A549 (cell line): Measurements from ENCODE around the gene ITPRID2. TPM values are rescaled to one million over a fixed set of nuclear protein-coding genes. Genes with fewer than 3 reads are reported as not detected.

Experiments
- ATAC-seq, 2 experiments: fragments of 200-7000 bp in 1 of 2; fragments of >200 bp in 1 of 2; cut with Nextera tagmentation in 1 of 2; cut with Tn5 transposase in 1 of 2; 3 replicates each; pipeline versions ENCODE4 v1.8.0 to v1.9.1; 2018 to 2020; ENCODE audit warnings: mild to moderate bottlenecking in 1 of 2, moderate library complexity in 1 of 2
- CTCF ChIA-PET: fragments of 300-600 bp; sonication (Branson Sonifier 250); formaldehyde crosslinking; extraction: SDS; loops from one replicate; lab custom pipeline; 2021; ENCODE audit warnings: antibody characterized with exemption, inconsistent platforms; lab: Yijun Ruan, JAX
- POLR2A ChIA-PET: fragments of 350-600 bp; formaldehyde crosslinking; extraction: SDS; loops from one replicate; lab custom pipeline; 2021; ENCODE audit warnings: antibody characterized with exemption, inconsistent platforms; lab: Yijun Ruan, JAX
- DNase-seq, 2 experiments: peaks; one replicate each; pipeline versions ENCODE4 v3.0.0 to v3.0.0-alpha.2; 2011 to 2016; ENCODE audit warnings: low read depth in 1 of 2, low spot score in 1 of 2
- FAIRE-seq: peaks from 2 replicates; lab custom pipeline; 2011; peaks lifted over from hg19 to GRCh38; lab: Jason Lieb, UNC
- H3K27ac ChIP-seq, 2 experiments: fragments of >200 bp; sonication (Bioruptor Twin); formaldehyde crosslinking; 3 replicates each; pipeline ENCODE4 v1.5.1; 2016 to 2017
- H3K4me1 ChIP-seq: fragments of >200 bp; sonication (Bioruptor Twin); formaldehyde crosslinking; 3 replicates; pipeline ENCODE4 v1.6.1; 2016
- H3K4me2 ChIP-seq: fragments of >200 bp; sonication (Bioruptor Twin); formaldehyde crosslinking; 3 replicates; pipeline ENCODE4 v1.6.1; 2016
- H3K4me3 ChIP-seq: fragments of >200 bp; sonication (Bioruptor Twin); formaldehyde crosslinking; 3 replicates; pipeline ENCODE4 v1.5.1; 2016
- H3K9me3 ChIP-seq: fragments of >200 bp; sonication (Bioruptor Twin); formaldehyde crosslinking; 3 replicates; pipeline ENCODE4 v1.6.1; 2016
- CBX8 ChIP-seq: fragments of 200-600 bp; sonication (generic); IDR thresholded peaks from 2 replicates; pipeline ENCODE4 v1.6.1; 2016
- CHD4 ChIP-seq: fragments of 200-600 bp; sonication (generic); IDR thresholded peaks from 2 replicates; pipeline ENCODE4 v1.6.1; 2016; ENCODE audit warnings: antibody characterized with exemption, mild to moderate bottlenecking, borderline replicate concordance
- CTCF ChIP-seq: fragments of >200 bp; sonication (Bioruptor Twin); formaldehyde crosslinking; IDR thresholded peaks from 3 replicates; pipeline ENCODE4 v1.5.1; 2016
- E2F6 ChIP-seq: IDR thresholded peaks from 2 replicates; pipeline ENCODE4 v1.6.1; 2012; ENCODE audit warnings: low read depth, borderline replicate concordance
- EHF ChIP-seq: fragments of 250-450 bp; sonication (Bioruptor Pico); IDR thresholded peaks from 2 replicates; pipeline ENCODE4 v1.5.0; 2020; ENCODE audit warnings: mild to moderate bottlenecking
- EP300 ChIP-seq, 2 experiments: fragments of >200 bp; sonication (Bioruptor Twin); formaldehyde crosslinking; IDR thresholded peaks; 2 replicates in 1 of 2; 3 replicates in 1 of 2; pipeline ENCODE4 v1.6.1; 2016 to 2017
- ESRRA ChIP-seq: fragments of 150-350 bp; IDR thresholded peaks from 2 replicates; pipeline ENCODE4 v1.6.1; 2014; ENCODE audit warnings: mild to moderate bottlenecking, low read length, borderline replicate concordance
- FOSL2 ChIP-seq, 2 experiments: fragments of 450-650 bp in 1 of 2; fragments of >200 bp in 1 of 2; sonication (Bioruptor Twin) in 1 of 2; formaldehyde crosslinking; IDR thresholded peaks; 2 replicates each; pipeline versions ENCODE4 v1.5.0 to v1.6.1; 2016 to 2020; ENCODE audit warnings: mild to moderate bottlenecking in 1 of 2, moderate library complexity in 1 of 2
- GATA3 ChIP-seq: IDR thresholded peaks from 2 replicates; pipeline ENCODE4 v1.6.1; 2012; ENCODE audit warnings: borderline replicate concordance
- HMGXB4 ChIP-seq: fragments of 250-450 bp; sonication (Bioruptor Pico); IDR thresholded peaks from 2 replicates; pipeline ENCODE4 v1.5.0; 2021; ENCODE audit warnings: mild to moderate bottlenecking, moderate library complexity, borderline replicate concordance
- HOXB13 ChIP-seq: fragments of 250-450 bp; sonication (Bioruptor Pico); IDR thresholded peaks from 2 replicates; pipeline ENCODE4 v1.5.0; 2020; ENCODE audit warnings: low read depth, mild to moderate bottlenecking, moderate library complexity
- HOXB5 ChIP-seq: fragments of 250-450 bp; sonication (Bioruptor Pico); IDR thresholded peaks from 2 replicates; pipeline ENCODE4 v1.5.0; 2020; ENCODE audit warnings: mild to moderate bottlenecking, moderate library complexity
- JUN ChIP-seq, 2 experiments: fragments of >200 bp; sonication (Bioruptor Twin); formaldehyde crosslinking; IDR thresholded peaks; 2 replicates in 1 of 2; 3 replicates in 1 of 2; pipeline ENCODE4 v1.6.1; 2016 to 2017
- KDM5A ChIP-seq: fragments of 200-600 bp; sonication (generic); IDR thresholded peaks from 2 replicates; pipeline ENCODE4 v1.6.1; 2016; ENCODE audit warnings: antibody characterized with exemption, mild to moderate bottlenecking
- MAFK ChIP-seq: fragments of 450-650 bp; IDR thresholded peaks from 2 replicates; pipeline ENCODE4 v1.6.1; 2014; ENCODE audit not compliant: partially characterized antibody
- MYC ChIP-seq: IDR thresholded peaks from 2 replicates; pipeline ENCODE4 v1.6.1; 2012; ENCODE audit warnings: mild to moderate bottlenecking, inconsistent platforms, low read length, improper control_type of control experiment, borderline replicate concordance
- NFE2L2 ChIP-seq: fragments of 150-350 bp; conservative IDR thresholded peaks from 2 replicates; pipeline ENCODE4 v1.6.1; 2014; ENCODE audit warnings: low read length
- NR3C1 ChIP-seq: fragments of >200 bp; sonication (Bioruptor Twin); formaldehyde crosslinking; IDR thresholded peaks from 3 replicates; pipeline ENCODE4 v1.6.1; 2017
- POLR2A ChIP-seq: IDR thresholded peaks from 2 replicates; pipeline ENCODE4 v1.6.1; 2012; ENCODE audit warnings: mild to moderate bottlenecking, low read length
- RARB ChIP-seq: fragments of 250-450 bp; sonication (Bioruptor Pico); IDR thresholded peaks from 2 replicates; pipeline ENCODE4 v1.8.0; 2021; ENCODE audit warnings: mild to moderate bottlenecking, moderate library complexity
- RCOR1 ChIP-seq: fragments of 150-350 bp; IDR thresholded peaks from 2 replicates; pipeline ENCODE4 v1.6.1; 2014; ENCODE audit warnings: antibody characterized with exemption, low read length, low read depth
- RFX5 ChIP-seq: fragments of 450-650 bp; IDR thresholded peaks from 2 replicates; pipeline ENCODE4 v1.7.1; 2014; ENCODE audit warnings: antibody characterized with exemption, mild to moderate bottlenecking, moderate library complexity
- RNF2 ChIP-seq: fragments of 200-600 bp; sonication (generic); IDR thresholded peaks from 2 replicates; pipeline ENCODE4 v1.6.1; 2016; ENCODE audit warnings: low read depth, mild to moderate bottlenecking, antibody characterized with exemption, moderate library complexity, borderline replicate concordance
- SREBF2 ChIP-seq: fragments of 450-650 bp; IDR thresholded peaks from 2 replicates; pipeline ENCODE4 v1.6.1; 2014; ENCODE audit warnings: mild to moderate bottlenecking, moderate library complexity
- TFCP2L1 ChIP-seq: fragments of 250-450 bp; sonication (Bioruptor Pico); IDR thresholded peaks from 2 replicates; pipeline ENCODE4 v1.5.0; 2021; ENCODE audit warnings: mild to moderate bottlenecking
- ZC3H11A ChIP-seq: fragments of 450-650 bp; IDR thresholded peaks from 2 replicates; pipeline ENCODE4 v1.6.1; 2014; ENCODE audit warnings: antibody characterized with exemption, mild to moderate bottlenecking
- ZFP36 ChIP-seq: fragments of 450-650 bp; IDR thresholded peaks from 2 replicates; pipeline ENCODE4 v1.6.1; 2014; ENCODE audit warnings: borderline replicate concordance; ENCODE audit not compliant: partially characterized antibody
- WGBS: methylation state at CpG from one replicate; pipeline ENCODE4 v1.1.6; 2017; ENCODE audit errors: missing lambda C conversion rate; 5-methylcytosine and 5-hydroxymethylcytosine counted together
- polyA plus RNA-seq, 4 experiments: library from polyadenylated mRNA; depleted of rRNA in 3 of 4; stranded (reverse); fragments of >200 nt; fragmentation: RNase III in 1 of 4; extraction: RNeasy Plus Mini Kit Qiagen cat#74134 plus additional on column Dnase treatment in 1 of 4; gene quantifications; 2 replicates in 3 of 4; 3 replicates in 1 of 4; pipeline ENCODE4 v1.2.3, GENCODE V29; 2011 to 2017
- TF ChIP-seq, protein P1 (sequence below): fragments of 150-350 bp; IDR thresholded peaks from 2 replicates; pipeline ENCODE4 v1.6.1; 2014; ENCODE audit warnings: low read depth, mild to moderate bottlenecking, low read length

ITPRID2 gene
- polyA plus RNA-seq, 2 of the 4 experiments (the other 2 are of a cell fraction), result 43.3 to 94.3 TPM

GRCh38 chr2:181857483-181857882 is 34.0 kb upstream of the ITPRID2 start:
- ATAC-seq (peak; percentile 47 to 58; a peak in 3 of 6 replicates), DNase-seq (peak in 1 of 2 experiments; percentile 54), FAIRE-seq (no peak)
- Histone ChIP-seq H3K4me1 (peaks cover 10% of the 10 kb centered on the region; the same call in 2 of the 3 replicates), H3K9me3 (no peaks in the 10 kb centered on the region), H3K4me3 (no peak overlapping the region), H3K27ac (no peak overlapping the region), H3K4me2 (no peak overlapping the region)
- CTCF ChIA-PET, result no interaction called here
- TF ChIP-seq RCOR1 (no peak), HOXB5 (CRISPR knock-in tag) (no peak), GATA3 (no peak), EHF (no peak), FOSL2 (IDR thresholded peaks at IDR 0.05) (no peak), FOSL2 (CRISPR knock-in tag; IDR thresholded peaks at IDR 0.05) (peak; percentile 21; the same call in 1 of the 2 replicates), POLR2A (no peak), ESRRA (no peak), CBX8 (no peak), ZFP36 (peak; percentile 29)
- POLR2A ChIA-PET, result no interaction called here
- WGBS, result 0% methylated on average over 1 of the region's 1 CpG

GRCh38 chr2:181858600-181858999 is 32.9 kb upstream of the ITPRID2 start:
- TF ChIP-seq E2F6 (no peak), RARB (CRISPR knock-in tag) (no peak)
- 84% methylated on average over 2 of the region's 2 CpGs for WGBS
- ATAC-seq, result no peak
- Histone ChIP-seq H3K4me2 (no peak overlapping the region), H3K27ac (no peak overlapping the region), H3K4me3 (no peak overlapping the region), H3K4me1 (peaks cover 10% of the 10 kb centered on the region; the same call in 2 of the 3 replicates), H3K9me3 (no peaks in the 10 kb centered on the region)
- ChIA-PET POLR2A (no interaction called here), CTCF (interaction anchor here (1.4 kb wide), 1 partner anchor 45 kb away, joined by 6 read pairs; no protein-coding TSS in a partner anchor)
- DNase-seq, result no peak
- FAIRE-seq, result no peak

- DNase-seq (no peak), FAIRE-seq (no peak), ATAC-seq (no peak)
- Histone ChIP-seq H3K4me3 (no peak overlapping the region), H3K4me2 (no peak overlapping the region), H3K9me3 (no peaks in the 10 kb centered on the region), H3K27ac (no peak overlapping the region), H3K4me1 (peaks cover 10% of the 10 kb centered on the region; the same call in 2 of the 3 replicates)
- CTCF ChIA-PET, result interaction anchor here (1.0 to 1.4 kb wide), 2 partner anchors 17 to 45 kb away, joined by 4 to 6 read pairs; no protein-coding TSS in a partner anchor
- TF ChIP-seq, protein P1, sequence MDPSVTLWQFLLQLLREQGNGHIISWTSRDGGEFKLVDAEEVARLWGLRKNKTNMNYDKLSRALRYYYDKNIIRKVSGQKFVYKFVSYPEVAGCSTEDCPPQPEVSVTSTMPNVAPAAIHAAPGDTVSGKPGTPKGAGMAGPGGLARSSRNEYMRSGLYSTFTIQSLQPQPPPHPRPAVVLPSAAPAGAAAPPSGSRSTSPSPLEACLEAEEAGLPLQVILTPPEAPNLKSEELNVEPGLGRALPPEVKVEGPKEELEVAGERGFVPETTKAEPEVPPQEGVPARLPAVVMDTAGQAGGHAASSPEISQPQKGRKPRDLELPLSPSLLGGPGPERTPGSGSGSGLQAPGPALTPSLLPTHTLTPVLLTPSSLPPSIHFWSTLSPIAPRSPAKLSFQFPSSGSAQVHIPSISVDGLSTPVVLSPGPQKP, result no peak
- POLR2A ChIA-PET, result no interaction called here
- WGBS, result 14% methylated on average over 1 of the region's 1 CpG
These were observed 32.4 kb upstream of the ITPRID2 start for GRCh38 chr2:181859123-181859522.

DNA sequence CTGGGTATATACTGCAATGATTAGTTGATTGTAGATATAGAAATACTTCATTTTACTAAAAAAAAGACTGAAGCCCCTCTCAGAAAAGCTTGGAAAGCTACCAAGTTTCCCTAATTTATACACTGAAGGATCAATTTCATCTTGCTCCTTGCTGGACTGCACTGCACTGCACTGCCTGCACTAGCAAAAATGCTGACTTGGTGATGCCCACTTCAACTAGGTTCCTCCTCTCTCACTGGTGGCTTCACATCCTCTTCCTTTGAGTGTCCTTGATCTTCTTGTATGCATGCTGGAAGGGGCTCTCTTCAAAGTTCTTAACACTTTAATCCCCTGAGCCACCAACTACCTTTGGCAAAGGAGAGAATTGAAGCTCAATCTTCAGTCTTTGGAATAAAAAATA is 31.7 kb upstream of the ITPRID2 start:
- Histone ChIP-seq H3K27ac (no peak overlapping the region), H3K4me2 (no peak overlapping the region), H3K4me3 (no peak overlapping the region), H3K9me3 (no peaks in the 10 kb centered on the region), H3K4me1 (peaks cover 10% of the 10 kb centered on the region; the same call in 2 of the 3 replicates)
- ChIA-PET CTCF (interaction anchor here (0.7 to 1.4 kb wide), 3 partner anchors 16 to 44 kb away, joined by 3 to 6 read pairs (median 4); no protein-coding TSS in a partner anchor), POLR2A (no interaction called here)
- no peak for ATAC-seq
- no peak for FAIRE-seq
- DNase-seq, result no peak
- TF ChIP-seq ZC3H11A (no peak), FOSL2 (IDR thresholded peaks at IDR 0.05) (no peak), FOSL2 (CRISPR knock-in tag; IDR thresholded peaks at IDR 0.05) (no peak), NR3C1 (no peak), RNF2 (no peak), TFCP2L1 (CRISPR knock-in tag) (no peak), HOXB13 (no peak), RFX5 (no peak), MYC (no peak), KDM5A (no peak), EP300 (IDR thresholded peaks at IDR 0.05) (no peak), SREBF2 (no peak), MAFK (no peak), HMGXB4 (CRISPR knock-in tag) (no peak), JUN (IDR thresholded peaks at IDR 0.05) (no peak), NFE2L2 (no peak), CHD4 (no peak), CTCF (no peak)
